ENCODE measurements around the gene MAK.

- TF ChIP-seq CTCF (IDR thresholded peaks at IDR 0.05) (no peak), POLR2A (IDR thresholded peaks at IDR 0.05) (no peak)
These were observed 98.3 kb downstream of the MAK start for GRCh38 chr6:10740061-10740460.
